Fibroblast of pulmonary artery (primary cell): Measurements from ENCODE around the gene SLC39A7.

Experiments used
- DNase-seq: peaks from one replicate; pipeline ENCODE4 v3.0.0-alpha.2; 2010; ENCODE audit warnings: low read depth
- H3K4me3 ChIP-seq: replicated peaks from 2 replicates; pipeline ENCODE4 v1.5.1; 2011; ENCODE audit warnings: low read depth, mild to moderate bottlenecking, control low read depth, low read length, moderate library complexity
- CTCF ChIP-seq: IDR thresholded peaks from 2 replicates; pipeline ENCODE4 v1.5.1; 2011; ENCODE audit warnings: mild to moderate bottlenecking, control low read depth, low read length, inconsistent platforms; ENCODE audit errors: missing control alignments

SLC39A7 gene

DNA sequence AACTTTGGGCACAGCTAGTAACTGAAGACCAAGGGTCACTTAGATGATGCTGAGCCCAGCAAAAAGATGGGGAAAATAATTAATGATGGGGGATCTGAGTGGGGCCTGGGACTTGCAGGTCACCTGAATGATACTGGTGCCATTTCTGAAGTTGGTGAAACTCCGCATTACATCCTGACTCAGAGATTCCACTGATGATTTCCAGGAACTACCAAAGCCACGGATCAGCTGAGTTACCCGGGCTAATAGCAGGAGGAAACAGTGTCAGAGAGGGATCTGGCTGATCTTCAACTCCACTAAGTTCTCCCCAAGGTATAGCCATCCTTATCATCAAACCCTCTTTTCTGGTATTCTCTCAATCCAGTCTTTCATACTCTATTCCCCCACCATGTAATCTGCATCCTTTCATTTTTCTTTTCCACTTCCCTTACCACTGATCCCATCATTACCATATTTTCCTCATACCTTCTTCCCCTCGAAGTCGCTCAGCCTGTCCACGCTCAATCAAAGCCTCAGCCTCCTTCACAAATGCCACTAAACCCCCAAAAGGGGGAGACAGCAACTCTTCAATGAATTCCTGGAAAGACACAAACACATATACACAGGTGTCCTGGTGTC lies 50.8 kb downstream of the SLC39A7 start:
- H3K4me3 ChIP-seq = no peak overlapping the region
- TF ChIP-seq CTCF = no peak

DNA sequence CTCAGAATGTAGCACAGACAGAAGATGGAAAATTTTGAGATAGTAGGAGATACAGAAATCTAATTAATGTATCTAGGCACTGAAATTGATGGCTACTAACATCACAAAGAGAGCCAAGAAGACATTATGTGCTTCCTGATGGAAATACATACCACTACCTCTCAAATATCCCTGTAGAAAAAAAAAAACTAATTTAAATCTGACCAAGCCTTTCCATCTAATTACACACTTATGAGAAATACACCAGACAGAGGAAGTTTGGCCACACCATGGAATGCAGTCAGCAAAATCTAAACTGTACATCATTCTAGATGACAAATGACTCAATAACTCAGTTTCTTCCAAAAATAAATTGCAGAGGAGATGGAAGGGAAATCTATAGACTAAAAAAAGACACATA lies 52.1 kb downstream of the SLC39A7 start:
- TF ChIP-seq CTCF = no peak
- DNase-seq = no peak
- no peak overlapping the region for H3K4me3 ChIP-seq

More for the DNA sequence above, 50.8 kb downstream of the SLC39A7 start:
- no peak for DNase-seq
